ENCODE measurements around the gene CCDC7. TPM values are rescaled to one million over a fixed set of nuclear protein-coding genes. Genes with fewer than 3 reads are reported as not detected.

The CCDC7 gene
- total and polyA plus RNA-seq, 10 of the 15 experiments (the other 5 are each of a cell fraction or from before 2014, with no cell fraction given): 1.8 to 5.6 (median 3.4) TPM

GRCh38 chr10:32403091-32403490 is 42.8 kb upstream of the CCDC7 start:
- intact Hi-C loops (cut with micrococcal nuclease; ENCODE audit: unreplicated experiment): no loop called here
- RAD21 ChIA-PET (ENCODE audit: unreplicated experiment): no interaction called here
- H3K9ac ChIP-seq (ENCODE audit: control insufficient read depth, insufficient read depth, low read length): no peak overlapping the region
- H4K20me1 ChIP-seq (ENCODE audit: control insufficient read depth, insufficient read depth): no peaks in the 10 kb centered on the region
- H3K4me3 ChIP-seq: no peak overlapping the region
- no peaks in the 10 kb centered on the region for H3K79me2 ChIP-seq (ENCODE audit: control insufficient read depth, insufficient read depth, low read length)
- H3K27me3 ChIP-seq (replicated peaks in 1 of 2; ENCODE audit: control insufficient read depth in 2 of 2, insufficient read depth in 2 of 2, low read length in 1 of 2): no peaks in the 10 kb centered on the region; a peak in 1 of 4 replicates
- H3K4me1 ChIP-seq (ENCODE audit: control insufficient read depth, insufficient read depth, low read length): no peaks in the 10 kb centered on the region
- H3K4me2 ChIP-seq (ENCODE audit: control insufficient read depth, insufficient read depth): no peak overlapping the region
- WGBS (ENCODE audit: insufficient coverage, insufficient replicate concordance, low lambda C conversion rate, missing lambda C conversion rate): 53% methylated on average over 2 of the region's 2 CpGs
- H3K36me3 ChIP-seq (ENCODE audit: control insufficient read depth in 2 of 2, insufficient read depth in 2 of 2, low read length in 1 of 2): no peaks in the 10 kb centered on the region
- ATAC-seq (no peak), DNase-seq (ENCODE audit: low read depth, low spot score) (no peak), FAIRE-seq (no peak)
- in situ Hi-C loops (cut with MboI): no loop called here
- no peak overlapping the region for H3K27ac ChIP-seq (ENCODE audit: control insufficient read depth, insufficient read depth)
- H2AFZ ChIP-seq (ENCODE audit: control insufficient read depth, low read depth, low read length): no peak overlapping the region
- H3K9me3 ChIP-seq (replicated peaks; ENCODE audit: control insufficient read depth, insufficient read depth, low read length): no peaks in the 10 kb centered on the region
- SMC1A ChIA-PET (ENCODE audit: uncharacterized antibody, unreplicated experiment): interaction anchor here (0.6 to 0.8 kb wide), 2 partner anchors 10 to 160 kb away, joined by 3 read pairs; no protein-coding TSS in a partner anchor
- no TSS peak for BruUV-seq (replicated peaks)
- CTCF ChIA-PET: interaction anchor here (0.6 kb wide), 1 partner anchor 673 kb away, joined by 3 read pairs; no protein-coding TSS in a partner anchor
- POLR2A ChIA-PET: no interaction called here
- TF ChIP-seq FOXK2 (IDR thresholded peaks at IDR 0.05) (no peak), SPI1 (IDR thresholded peaks at IDR 0.05; ENCODE audit: borderline replicate concordance, insufficient read depth, low read depth, low read length) (no peak), NFYB (IDR thresholded peaks at IDR 0.05; ENCODE audit: insufficient read depth, low read depth, low read length) (no peak), PKNOX1 (IDR thresholded peaks at IDR 0.05) (no peak), RFX5 (IDR thresholded peaks at IDR 0.05; ENCODE audit: low read depth, low read length) (no peak), BCL3 (IDR thresholded peaks at IDR 0.05; ENCODE audit: borderline replicate concordance, insufficient read depth, low read depth, low read length, poor library complexity, severe bottlenecking) (no peak), BMI1 (IDR thresholded peaks at IDR 0.05; ENCODE audit: borderline replicate concordance) (no peak), SIN3A (IDR thresholded peaks at IDR 0.05; ENCODE audit: low read depth, low read length) (no peak), BACH1 (IDR thresholded peaks at IDR 0.05; ENCODE audit: borderline replicate concordance) (no peak), ZNF384 (IDR thresholded peaks at IDR 0.05; ENCODE audit: borderline replicate concordance, low read depth, low read length) (no peak), CEBPZ (IDR thresholded peaks at IDR 0.05; ENCODE audit: low read depth, low read length) (no peak), ZBTB11 (CRISPR knock-in tag; IDR thresholded peaks at IDR 0.05) (no peak), ATF2 (IDR thresholded peaks at IDR 0.05; ENCODE audit: low read length) (no peak)
